GM18870 (cell line): ENCODE measurements around the gene CCDC102A.

Experiments
- ATAC-seq: cut with Tn5 transposase; IDR thresholded peaks from one replicate; pipeline ENCODE4 v1.9.1; 2021; ENCODE audit warnings: moderate library complexity; ENCODE audit not compliant: unreplicated experiment

Gene CCDC102A

DNA sequence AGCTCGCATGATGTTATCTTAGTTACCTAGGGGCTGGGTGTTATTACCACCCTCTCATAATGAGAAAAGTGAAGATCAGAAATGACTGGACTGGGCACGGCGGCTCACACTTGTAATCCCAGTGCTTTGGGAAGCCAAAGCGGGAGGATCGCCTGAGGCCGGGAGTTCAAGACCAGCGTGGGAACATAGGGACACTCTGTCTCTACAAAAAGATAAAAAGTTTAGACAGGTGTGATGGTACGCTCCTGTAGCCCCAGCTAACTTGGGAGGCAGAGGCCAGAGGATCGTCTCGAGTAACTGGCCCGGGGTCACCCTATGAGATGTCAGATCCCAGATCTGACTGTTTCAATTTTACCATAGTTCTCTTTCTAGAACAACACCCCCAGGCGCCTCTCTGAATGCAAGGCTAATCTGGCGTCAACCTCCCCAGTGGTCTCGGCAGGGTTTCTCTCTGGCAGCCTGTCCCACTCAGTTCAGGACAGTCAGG, 1.9 kb upstream of the CCDC102A start:
- ATAC-seq, result no peak

DNA sequence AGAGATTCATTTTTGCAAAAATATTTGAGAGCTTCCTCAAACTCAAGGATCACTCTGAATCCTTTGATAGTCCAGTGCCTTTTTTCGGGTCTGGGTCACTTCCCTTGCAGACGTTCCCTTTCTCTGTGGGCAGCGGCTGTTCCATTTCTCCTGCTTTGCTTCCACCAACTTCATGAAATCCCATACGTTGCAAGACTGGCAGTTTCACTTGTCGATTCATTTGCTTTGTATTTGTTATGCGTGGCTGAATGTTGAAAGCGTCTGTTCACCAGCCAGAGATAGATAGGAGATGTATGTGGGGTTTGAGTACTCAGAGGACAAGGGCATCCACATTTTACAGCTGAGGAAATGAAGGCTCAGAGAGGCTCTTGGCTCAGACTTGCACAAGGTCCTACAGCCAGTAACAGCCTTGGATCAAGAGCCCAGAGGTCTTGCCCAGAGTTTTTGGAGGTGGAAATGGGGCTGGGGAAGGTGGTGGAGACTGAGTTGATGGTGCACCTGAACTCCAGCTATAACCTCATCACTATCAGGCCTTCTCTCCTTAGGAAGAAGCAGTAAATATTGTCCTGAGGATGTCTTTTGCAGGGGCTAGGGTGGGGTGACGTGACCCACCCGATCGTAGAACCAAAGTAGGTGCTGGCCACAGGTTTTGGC, 1.3 kb upstream of the CCDC102A start:
- no peak for ATAC-seq

DNA sequence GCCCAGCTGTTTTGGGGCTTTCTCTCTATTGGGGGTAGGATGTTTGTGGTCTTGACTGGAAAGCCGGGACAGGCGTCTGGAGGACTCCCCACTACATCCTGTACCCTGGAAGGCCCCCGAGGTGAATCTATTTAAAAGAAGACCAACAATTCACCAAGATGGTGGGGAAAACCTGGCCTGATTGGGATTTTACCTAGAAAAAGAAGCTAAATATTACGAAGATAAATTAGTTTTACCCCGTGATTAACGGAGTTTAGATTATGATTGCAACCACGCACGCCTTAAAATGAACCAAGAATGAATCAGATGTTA, 779 bp upstream of the CCDC102A start:
- no peak for ATAC-seq

DNA sequence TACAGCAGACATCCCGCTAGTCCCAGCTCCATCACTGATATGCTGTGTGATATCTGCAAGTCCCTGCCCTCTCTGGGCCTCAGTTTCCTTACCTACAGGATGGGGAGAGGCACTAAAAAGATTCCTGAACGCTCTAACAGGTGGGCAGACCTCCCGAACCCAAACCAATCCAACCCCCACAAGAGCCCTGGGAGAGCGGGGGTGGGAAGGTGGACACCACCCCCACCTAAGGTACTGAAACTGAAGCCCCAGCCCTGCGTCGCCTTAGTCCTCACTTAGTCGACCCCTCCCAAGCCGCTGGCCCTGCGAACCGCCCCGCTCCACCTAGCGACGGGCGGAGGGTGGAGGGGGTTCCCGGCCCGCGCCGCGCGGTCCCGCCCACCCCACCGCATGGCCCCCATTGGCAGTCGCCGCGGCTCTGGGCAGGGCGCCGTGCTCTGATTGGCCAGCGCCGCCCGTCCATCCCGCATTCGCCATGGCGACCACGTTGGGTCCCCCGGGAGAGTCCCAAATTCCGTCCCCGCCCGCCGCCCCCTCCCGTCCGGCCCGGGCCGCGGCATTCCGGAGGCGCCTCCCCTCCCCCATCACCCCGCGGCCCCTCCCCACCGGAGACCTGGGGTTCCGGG, 578 bp downstream of the CCDC102A start:
- ATAC-seq, result no peak

DNA sequence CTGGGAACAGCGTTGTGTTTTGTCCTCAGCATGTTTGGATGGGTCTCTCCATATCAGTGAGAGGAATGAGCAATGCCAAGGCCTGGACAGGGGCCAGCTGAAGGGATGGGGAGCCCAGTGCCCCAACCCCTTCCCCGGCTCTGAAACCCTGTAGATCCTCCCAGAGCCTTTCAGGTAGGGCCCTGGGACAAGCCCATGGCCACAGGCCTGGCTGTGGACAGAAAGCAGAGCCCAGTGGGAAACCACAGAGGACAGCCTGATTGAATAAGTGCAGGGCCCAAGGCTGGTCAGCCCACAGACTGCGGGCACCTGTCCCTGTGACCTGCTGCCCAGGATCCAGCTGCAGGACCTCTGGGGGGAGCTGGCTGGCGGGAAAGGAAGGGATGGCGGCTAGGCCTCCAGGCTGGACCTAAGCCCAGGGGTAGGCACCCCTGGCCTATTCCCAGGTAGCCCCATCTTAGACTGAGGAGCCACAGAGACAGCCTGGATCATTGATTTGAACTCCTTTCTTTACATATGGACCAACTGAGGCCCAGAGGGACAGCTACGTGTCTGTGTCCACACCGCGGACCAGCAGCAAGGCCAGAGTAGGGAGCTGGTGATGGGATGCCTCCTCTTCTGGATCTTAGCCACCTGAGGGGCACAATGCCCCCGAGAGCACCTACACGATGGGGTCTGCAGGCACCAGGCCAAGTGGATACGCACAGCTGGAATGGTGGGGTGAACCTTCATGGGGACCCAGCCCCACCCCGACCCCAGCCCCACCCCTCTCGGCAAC, 1.3 kb downstream of the CCDC102A start:
- ATAC-seq, result no peak

DNA sequence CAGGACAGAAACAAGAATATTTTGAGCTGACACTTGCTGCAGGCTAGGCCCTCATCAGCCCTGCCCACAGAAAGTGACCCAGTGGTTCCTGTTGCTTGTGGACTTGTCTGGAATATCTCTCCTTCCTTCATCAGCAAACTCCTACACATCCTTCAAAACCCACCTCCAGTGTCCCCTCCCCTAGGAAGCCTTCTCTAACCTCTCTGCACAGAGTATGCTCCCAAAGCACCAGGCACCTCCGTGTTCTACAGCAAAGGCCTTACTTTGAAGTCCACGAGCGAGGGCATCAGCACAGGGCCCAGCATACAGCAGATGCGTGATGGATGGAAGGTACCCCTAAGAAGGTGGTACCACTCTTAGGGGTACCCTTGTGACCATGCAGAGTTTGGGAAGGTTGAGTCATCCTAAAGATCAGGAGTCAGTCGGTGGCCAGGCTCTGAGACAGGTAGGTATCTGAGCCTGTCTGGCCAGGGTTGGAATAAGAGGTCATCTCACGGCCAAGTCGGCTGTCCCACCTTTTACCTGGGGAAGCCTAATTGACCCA, 2.0 kb downstream of the CCDC102A start:
- ATAC-seq, result no peak

DNA sequence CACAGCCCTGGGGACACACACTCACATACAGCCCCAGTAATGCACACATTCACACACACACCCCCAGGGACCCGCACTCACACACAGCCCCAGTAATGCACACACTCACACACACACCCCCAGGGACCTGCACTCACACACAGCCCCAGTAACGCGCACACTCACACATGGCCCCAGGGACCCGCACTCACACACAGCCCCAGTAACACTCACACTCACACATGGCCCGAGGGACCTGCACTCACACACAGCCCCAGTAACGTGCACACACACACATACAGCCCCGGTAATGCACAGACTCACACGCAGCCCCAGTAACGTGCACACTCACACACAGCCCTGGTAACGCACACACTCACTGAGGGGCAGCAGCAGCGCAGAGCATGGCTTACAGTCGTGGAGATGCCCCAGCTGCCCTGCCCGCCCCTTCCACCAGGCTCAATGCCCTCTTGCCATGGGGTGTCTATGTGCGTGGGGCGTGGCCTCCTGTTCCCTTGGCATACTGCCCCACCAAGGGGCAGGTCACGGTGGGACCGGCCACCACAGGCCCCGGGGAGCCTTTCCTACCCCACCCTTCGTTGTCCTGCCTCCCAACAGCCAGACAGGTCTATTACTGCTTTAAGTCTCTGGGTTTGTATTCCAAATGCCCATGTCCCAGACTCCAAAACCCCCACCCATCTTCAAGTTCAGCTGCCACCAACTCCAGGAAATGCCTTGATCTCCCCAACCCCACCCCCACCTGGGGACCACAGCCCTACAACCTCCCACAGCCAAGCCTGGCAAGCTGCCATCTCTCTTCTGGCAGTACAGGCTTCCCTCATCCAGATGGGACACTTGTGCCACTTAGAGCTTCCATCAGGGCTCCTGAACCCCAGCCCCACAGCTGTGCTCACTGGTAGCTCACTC, 2.7 kb downstream of the CCDC102A start:
- no peak for ATAC-seq

DNA sequence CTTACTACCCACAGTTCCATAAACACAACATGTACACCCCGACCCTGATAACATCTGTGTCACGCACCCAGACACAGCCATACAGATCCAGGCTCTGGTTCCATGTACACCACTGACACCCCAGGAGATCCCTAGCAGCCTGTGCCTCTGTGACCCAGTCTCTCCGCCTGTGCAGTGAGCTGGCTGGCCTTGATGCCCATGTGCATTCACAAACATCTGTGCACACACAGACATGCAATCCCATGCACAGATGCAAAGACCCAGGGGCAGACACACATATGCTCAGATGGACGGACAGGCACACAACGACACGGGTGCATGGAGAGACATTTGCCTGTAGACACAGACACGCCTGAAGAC, 4.1 kb downstream of the CCDC102A start:
- no peak for ATAC-seq

DNA sequence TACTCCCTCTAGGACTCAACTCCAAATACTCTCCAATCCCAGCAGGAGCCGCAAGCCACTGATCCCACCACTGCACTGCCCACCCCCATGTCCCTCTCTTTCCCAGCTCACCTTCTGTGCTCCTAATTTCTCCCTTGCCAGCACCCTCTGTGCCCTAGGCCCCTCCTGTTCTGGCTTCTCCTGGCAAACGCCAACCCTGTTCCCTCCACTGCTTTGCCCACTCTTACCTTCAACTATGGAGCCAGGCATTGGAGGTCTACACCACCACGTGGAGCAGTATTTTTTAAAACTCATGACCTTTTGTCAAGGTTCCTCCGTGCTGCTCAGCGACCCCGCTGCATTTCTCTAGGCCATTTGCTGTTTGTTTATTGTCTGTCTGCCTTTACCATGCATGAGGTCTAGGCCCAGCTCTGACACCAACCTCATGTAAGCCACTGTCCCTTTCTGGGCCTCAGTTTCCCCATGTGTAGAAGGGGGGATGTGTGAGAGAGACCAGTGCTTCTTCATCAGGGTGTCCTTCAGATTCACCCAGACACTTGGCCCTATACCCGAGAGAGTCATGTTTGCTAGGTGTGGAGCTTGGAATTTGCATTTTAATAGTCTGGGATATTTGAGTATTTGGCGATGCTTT, 4.6 kb downstream of the CCDC102A start:
- no peak for ATAC-seq

DNA sequence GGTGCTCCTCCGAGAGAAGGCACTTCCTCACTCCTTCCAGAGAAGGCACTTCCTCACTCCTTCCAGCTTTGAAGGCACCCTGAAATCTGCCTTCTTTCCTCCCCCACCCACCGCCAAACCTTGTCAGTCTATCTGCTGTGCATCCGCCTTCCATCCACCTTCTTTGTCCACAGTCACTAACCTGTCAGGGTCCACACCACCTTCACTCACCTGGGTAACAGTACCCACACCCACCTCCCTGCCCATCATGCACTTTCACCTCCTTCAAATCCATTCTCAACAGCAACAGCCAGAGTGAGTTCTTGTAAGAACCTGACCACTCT, 5.2 kb downstream of the CCDC102A start:
- ATAC-seq, result no peak

DNA sequence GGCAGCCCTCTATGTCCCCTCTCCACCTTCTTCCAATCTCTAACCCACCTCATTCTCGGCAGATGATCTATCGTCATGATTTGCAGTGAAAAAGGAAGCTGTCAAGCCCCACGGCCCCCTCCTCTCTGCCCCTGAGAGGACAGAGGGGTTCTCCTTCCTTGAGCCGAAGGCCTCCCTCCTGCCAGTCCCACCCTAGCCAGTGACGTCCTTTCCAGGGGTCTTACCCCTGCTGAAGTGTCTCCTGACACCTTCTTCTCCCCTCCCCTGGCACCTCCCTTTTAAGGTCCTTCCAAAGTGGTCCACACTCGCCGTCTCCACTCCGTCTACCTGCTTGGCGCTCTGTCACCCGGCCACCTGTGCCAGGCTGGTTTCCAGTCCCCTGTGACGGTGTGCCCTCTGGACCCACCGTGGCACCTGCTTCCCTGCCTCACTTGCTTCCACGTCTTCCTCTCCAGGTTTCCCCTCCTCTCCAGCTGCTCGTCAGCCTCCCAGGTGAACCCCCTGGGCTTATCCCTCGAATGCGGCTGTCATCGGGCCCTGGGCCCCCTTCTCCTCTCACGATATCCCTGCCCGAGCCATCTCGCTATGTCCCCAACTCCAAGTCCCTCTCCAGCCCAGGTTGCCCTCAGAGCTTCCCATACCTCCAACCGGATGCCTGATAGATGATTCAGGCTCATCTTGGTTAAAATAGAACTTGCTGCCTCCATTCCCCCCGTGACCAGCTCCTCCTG, 5.7 kb downstream of the CCDC102A start:
- ATAC-seq, result no peak

DNA sequence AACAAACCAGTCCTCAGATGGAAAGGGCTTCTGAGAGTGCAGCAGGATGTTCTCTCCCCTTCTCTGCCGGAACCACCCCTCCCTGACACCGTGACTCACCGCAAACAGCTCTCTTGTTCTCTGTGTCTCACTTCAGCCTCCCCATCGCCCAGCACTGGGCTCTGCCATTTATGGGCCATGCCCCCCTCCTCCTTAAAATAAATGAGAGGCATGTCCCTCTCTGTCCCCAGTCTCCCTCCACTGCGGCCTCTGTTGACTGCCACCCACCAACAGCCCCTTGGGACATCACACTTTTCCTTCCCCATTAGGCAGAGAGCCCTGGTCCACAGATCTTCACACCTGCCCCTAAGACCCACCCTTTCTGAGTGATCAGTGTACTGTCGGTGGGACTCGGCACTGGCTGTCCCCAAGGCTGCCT, 6.3 kb downstream of the CCDC102A start:
- no peak for ATAC-seq

DNA sequence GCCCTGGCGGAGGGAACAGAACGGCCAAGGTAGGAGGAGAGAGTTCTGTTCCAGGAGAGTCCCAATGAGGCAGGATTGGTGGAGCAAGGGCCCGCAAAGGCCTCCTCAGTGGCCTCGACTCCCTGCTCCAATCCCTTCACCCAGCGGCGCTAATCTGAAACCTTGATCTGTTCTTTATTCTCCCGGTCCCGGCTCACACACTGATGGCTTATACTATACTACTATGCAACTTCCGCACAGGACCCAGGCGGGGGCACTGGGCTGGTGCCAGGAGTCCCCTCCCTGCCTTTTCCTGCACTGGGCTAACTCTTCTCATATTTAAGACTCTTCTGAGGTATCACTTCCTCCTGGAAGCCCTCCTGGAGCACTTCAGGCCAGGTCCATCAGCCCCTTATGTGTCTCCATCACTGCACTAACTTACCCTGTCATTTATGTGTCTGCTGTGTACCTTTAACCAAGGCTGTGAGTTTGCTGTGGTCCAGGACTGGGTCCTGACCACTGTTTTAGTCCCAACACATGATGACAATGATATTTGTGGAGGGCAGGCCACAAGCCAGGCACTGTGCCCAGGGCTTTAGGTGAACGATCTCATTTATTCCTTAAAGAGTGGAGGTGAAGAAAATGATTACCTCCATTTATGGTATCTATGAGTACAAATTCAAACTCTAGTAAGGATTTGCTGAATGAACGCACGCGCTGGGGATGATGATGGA, 6.8 kb downstream of the CCDC102A start:
- no peak for ATAC-seq

DNA sequence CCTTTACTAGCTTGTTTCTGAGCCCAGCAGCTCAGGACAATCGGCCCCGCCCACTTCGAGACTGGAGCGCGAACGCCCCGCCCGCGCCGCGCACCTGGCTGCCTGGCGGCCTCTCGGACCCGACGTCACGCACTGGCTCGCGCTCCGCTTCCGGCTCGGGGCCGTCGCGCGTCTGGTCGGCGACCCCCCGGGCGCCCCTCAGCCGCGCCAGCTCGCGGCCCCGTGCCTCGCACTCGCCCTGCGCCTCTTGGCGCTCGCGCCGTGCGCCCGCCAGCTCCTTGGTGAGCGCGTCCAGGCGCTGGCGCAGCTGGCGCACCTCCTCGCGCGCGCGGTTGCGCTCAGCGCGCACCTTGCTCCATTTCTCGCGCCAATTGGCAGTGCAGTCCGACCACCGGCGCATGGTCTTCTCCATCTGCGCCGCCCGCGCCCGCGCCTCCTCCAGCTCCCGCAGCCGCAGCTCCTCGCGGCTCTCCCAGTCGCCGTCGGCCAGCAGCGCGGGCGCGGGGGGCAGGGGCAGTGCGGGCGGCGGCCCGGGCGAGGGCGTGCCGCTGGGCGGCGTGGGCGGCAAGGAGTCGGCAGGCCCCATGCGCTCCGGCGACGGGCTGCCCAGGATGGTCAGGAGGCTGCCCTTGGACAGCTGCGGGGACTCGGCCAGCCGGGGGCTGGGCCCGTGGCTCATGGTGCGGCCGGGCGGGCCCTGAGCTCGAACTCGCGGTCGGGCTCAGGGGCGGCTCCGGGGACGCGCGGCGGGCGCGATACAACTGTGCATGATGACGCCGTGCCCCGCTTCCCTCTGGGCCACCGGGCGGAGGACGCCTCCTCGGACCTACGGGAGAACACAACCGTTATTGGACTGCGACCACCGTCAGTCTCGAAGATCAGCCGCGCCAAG, 7.6 kb downstream of the CCDC102A start:
- ATAC-seq, result no peak

DNA sequence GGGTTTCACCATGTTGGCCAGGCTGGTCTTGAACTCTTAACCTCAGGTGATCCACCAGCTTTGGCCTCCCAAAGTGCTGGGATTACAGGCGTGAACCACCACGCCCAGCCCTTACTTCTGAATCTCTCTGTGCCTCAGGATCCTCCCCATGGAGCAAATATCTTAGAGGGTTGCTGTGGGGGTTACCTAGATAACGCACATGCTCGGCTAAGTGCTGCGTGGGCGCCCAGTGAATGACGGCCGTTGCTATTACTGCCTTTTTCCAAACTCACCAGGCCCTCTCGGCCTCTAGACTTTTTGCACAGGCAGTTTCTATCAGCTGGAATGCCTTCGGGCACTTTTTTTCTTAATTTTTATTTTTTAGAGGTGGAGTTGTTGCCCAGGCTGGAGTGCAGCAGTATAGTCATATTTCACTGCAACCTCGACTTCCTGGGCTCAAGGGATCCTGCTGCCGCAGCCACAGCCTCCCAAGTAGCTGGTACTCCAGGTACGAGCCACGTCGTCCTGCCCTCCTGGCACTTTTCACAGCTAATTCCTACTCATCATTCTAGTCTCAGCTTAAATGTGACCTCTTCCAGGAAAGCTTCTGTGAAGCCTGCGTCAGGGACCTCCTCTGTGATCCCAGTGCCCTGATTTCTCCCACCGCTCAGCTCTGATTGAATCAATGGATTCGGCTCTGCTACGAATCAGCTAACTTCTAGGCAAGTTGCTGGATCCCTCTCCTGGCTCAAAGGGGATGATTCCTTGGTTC, 8.6 kb downstream of the CCDC102A start:
- ATAC-seq, result no peak

DNA sequence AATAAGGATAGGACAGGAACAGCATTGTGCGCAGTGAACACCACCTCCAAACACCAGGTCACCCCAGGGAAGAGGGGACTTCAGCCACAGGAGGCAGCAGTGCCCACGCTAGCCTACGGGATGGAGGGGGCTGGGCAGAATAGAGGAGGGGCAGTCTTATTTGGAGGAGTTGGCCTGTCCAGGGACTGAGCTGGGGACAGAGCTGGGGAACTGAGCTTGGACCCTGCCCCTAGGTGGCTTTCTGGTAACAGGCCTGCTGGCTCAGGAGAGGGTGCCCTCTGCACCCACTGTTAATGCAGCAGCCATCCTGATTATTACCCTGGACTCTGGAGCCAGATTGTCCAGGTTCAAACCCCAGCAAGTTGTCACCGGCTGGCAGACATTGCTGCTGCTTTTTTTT, 9.3 kb downstream of the CCDC102A start:
- no peak for ATAC-seq

DNA sequence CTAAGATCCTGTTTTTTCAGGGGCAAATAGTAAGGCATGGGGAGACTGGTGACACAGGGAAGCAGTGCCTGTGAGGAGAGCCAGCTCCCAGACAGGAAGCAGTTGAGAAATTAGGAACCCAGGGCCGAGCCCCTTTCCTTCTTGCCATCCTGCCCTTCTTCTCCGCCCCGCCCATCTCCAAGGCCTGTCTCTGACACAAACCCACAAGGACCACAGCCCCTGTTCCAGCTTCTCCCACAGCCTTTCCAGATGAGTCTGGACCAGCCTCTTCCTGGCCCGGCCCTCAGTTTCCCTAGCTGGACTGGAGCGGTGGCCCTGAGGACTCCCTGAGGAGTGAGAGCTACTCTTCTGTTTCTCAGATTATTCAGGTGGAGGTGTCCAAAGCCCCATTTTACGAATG, 9.9 kb downstream of the CCDC102A start:
- no peak for ATAC-seq

DNA sequence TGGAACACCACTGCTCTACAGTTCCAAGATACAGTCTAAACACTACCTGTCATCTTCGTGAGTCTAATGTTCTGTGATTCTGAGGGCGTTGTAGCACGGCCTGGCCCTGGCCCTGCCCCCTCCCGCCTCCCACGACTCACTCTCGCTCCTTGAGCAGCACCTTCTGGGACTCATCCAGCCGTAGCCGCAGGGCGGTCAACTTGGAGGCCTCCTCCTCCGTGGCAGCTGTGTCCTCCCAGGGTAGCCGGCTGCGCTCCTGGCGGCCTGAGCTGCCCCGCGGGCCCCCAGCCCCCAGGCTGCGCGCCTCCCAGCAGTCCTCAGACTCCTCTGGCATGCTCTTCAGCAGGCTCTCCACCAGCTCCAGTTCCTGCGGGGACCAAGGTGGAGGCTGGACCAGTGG, 10.6 kb downstream of the CCDC102A start:
- no peak for ATAC-seq
